ENCODE data around the gene ADPGK. TPM values are rescaled to one million over a fixed set of nuclear protein-coding genes. Genes with fewer than 3 reads are reported as not detected.

The ADPGK gene
- total RNA-seq, 1 donor from 2014 or later = 33.9 TPM

GRCh38 chr15:72760590-72761260 is 22.8 kb downstream of the ADPGK start:
- no peak for TF ChIP-seq CTCF (IDR thresholded peaks at IDR 0.05; ENCODE audit: insufficient read depth, low read length, poor library complexity, severe bottlenecking)
- no peaks in the 10 kb centered on the region for H3K36me3 ChIP-seq (ENCODE audit: control insufficient read depth, insufficient read depth, low read length)
- H3K4me3 ChIP-seq (ENCODE audit: low read depth, low read length) = no peak overlapping the region
- no peaks in the 10 kb centered on the region for H3K27me3 ChIP-seq (ENCODE audit: control insufficient read depth, insufficient read depth, low read length)
- DNase-seq (ENCODE audit: low read depth) = no peak

GRCh38 chr15:72758182-72758581 is 25.4 kb downstream of the ADPGK start:
- Histone ChIP-seq H3K27me3 (ENCODE audit: control insufficient read depth, insufficient read depth, low read length) (no peaks in the 10 kb centered on the region), H3K36me3 (ENCODE audit: control insufficient read depth, insufficient read depth, low read length) (no peaks in the 10 kb centered on the region), H3K4me3 (ENCODE audit: low read depth, low read length) (no peak overlapping the region)
- DNase-seq (ENCODE audit: low read depth) = peak; percentile 76
- no peak for TF ChIP-seq CTCF (IDR thresholded peaks at IDR 0.05; ENCODE audit: insufficient read depth, low read length, poor library complexity, severe bottlenecking)

GRCh38 chr15:72754096-72754495 is 29.5 kb downstream of the ADPGK start:
- Histone ChIP-seq H3K4me3 (ENCODE audit: low read depth, low read length) (no peak overlapping the region), H3K27me3 (ENCODE audit: control insufficient read depth, insufficient read depth, low read length) (no peaks in the 10 kb centered on the region), H3K36me3 (ENCODE audit: control insufficient read depth, insufficient read depth, low read length) (no peaks in the 10 kb centered on the region)
- no peak for DNase-seq (ENCODE audit: low read depth)
- no peak for TF ChIP-seq CTCF (IDR thresholded peaks at IDR 0.05; ENCODE audit: insufficient read depth, low read length, poor library complexity, severe bottlenecking)

- Histone ChIP-seq H3K36me3 (ENCODE audit: control insufficient read depth, insufficient read depth, low read length) (no peaks in the 10 kb centered on the region), H3K27me3 (ENCODE audit: control insufficient read depth, insufficient read depth, low read length) (no peaks in the 10 kb centered on the region), H3K4me3 (ENCODE audit: low read depth, low read length) (no peak overlapping the region)
- DNase-seq (ENCODE audit: low read depth) = no peak
- TF ChIP-seq CTCF (IDR thresholded peaks at IDR 0.05; ENCODE audit: insufficient read depth, low read length, poor library complexity, severe bottlenecking) = no peak
These were observed 31.7 kb downstream of the ADPGK start for GRCh38 chr15:72751751-72752455.

- Histone ChIP-seq H3K36me3 (ENCODE audit: control insufficient read depth, insufficient read depth, low read length) (no peaks in the 10 kb centered on the region), H3K4me3 (ENCODE audit: low read depth, low read length) (no peak overlapping the region), H3K27me3 (ENCODE audit: control insufficient read depth, insufficient read depth, low read length) (no peaks in the 10 kb centered on the region)
- DNase-seq (ENCODE audit: low read depth) = no peak
- TF ChIP-seq CTCF (IDR thresholded peaks at IDR 0.05; ENCODE audit: insufficient read depth, low read length, poor library complexity, severe bottlenecking) = no peak
These were observed 33.9 kb downstream of the ADPGK start for GRCh38 chr15:72749700-72750099.
